B cell (primary cell): ENCODE data around the gene HBA2. TPM values are rescaled to one million over a fixed set of nuclear protein-coding genes. Genes with fewer than 3 reads are reported as not detected.

Source experiments
- ATAC-seq: fragments of 200-7000 bp; cut with Tn5 transposase; one replicate; pipeline ENCODE4 v1.10.0; 2021; ENCODE audit warnings: low read depth, mild to moderate bottlenecking, moderate number of reproducible peaks, moderate library complexity
- CTCF ChIA-PET: fragments of 350-600 bp; sonication (Branson Sonifier 250); formaldehyde crosslinking; loops from one replicate; lab custom pipeline; 2021; ENCODE audit warnings: antibody characterized with exemption, inconsistent platforms; lab: Charles Lee
- POLR2A ChIA-PET: fragments of 350-600 bp; sonication (Branson Sonifier 250); formaldehyde crosslinking; loops from one replicate; lab custom pipeline; 2021; ENCODE audit warnings: antibody characterized with exemption; lab: Charles Lee
- DNase-seq: peaks from one replicate; pipeline ENCODE4 v3.0.0; 2013
- H2AFZ ChIP-seq: 2 replicates; pipeline ENCODE4 v1.6.1; 2012; ENCODE audit warnings: mild to moderate bottlenecking, low read depth, low read length; ENCODE audit not compliant: insufficient read depth, poor library complexity, severe bottlenecking
- H3K27ac ChIP-seq, 2 donors: 1 replicate in 1 of 2; 2 replicates in 1 of 2; pipeline ENCODE4 v1.5.1; 2012 to 2013; ENCODE audit warnings: low read length in 2 of 2, mild to moderate bottlenecking in 2 of 2, moderate library complexity in 1 of 2
- H3K27me3 ChIP-seq, 4 experiments: fragments of 200-600 bp in 1 of 4; sonication (generic) in 1 of 4; replicated peaks in 1 of 4; 1 replicate in 2 of 4; 2 replicates in 2 of 4; pipeline versions ENCODE4 v1.6.1 to v1.7.0; 2013 to 2016; ENCODE audit warnings: low read length in 3 of 4, mild to moderate bottlenecking in 2 of 4, mixed read lengths in 1 of 4, moderate library complexity in 1 of 4; ENCODE audit not compliant: insufficient read depth in 4 of 4, control insufficient read depth in 3 of 4; ENCODE audit errors: control extremely low read depth in 1 of 4
- H3K36me3 ChIP-seq, 2 experiments: replicated peaks in 1 of 2; 1 replicate in 1 of 2; 2 replicates in 1 of 2; pipeline versions ENCODE4 v1.6.1 to v1.7.1; 2013; ENCODE audit warnings: low read length in 1 of 2; ENCODE audit not compliant: insufficient read depth in 2 of 2, control insufficient read depth in 1 of 2; ENCODE audit errors: control extremely low read depth in 1 of 2, extremely low read depth in 1 of 2
- H3K4me1 ChIP-seq, 2 donors: fragments of 200-600 bp in 1 of 2; sonication (generic) in 1 of 2; 1 replicate in 1 of 2; 2 replicates in 1 of 2; pipeline versions ENCODE4 v1.5.1 to v1.6.1; 2013 to 2017; ENCODE audit warnings: low read length in 2 of 2; ENCODE audit not compliant: control insufficient read depth in 2 of 2, insufficient read depth in 2 of 2
- H3K4me2 ChIP-seq: replicated peaks from 2 replicates; pipeline ENCODE3; 2012; ENCODE audit warnings: mild to moderate bottlenecking, low read depth, low read length; ENCODE audit not compliant: poor library complexity, severe bottlenecking
- H3K4me3 ChIP-seq, 5 experiments: fragments of 200-600 bp in 1 of 5; sonication (generic) in 1 of 5; 1 replicate in 3 of 5; 2 replicates in 2 of 5; pipeline versions ENCODE4 v1.5.1 to v1.7.0; 2011 to 2016; ENCODE audit warnings: low read length in 4 of 5, mild to moderate bottlenecking in 4 of 5, low read depth in 2 of 5, control low read depth in 1 of 5, moderate library complexity in 1 of 5; ENCODE audit not compliant: insufficient read depth in 1 of 5; ENCODE audit errors: control extremely low read depth in 1 of 5, extremely low read depth in 1 of 5
- H3K79me2 ChIP-seq: fragments of 200-600 bp; sonication (generic); one replicate; pipeline ENCODE4 v1.6.0; 2016; ENCODE audit warnings: low read length; ENCODE audit not compliant: control insufficient read depth, insufficient read depth
- H3K9ac ChIP-seq: fragments of 200-600 bp; sonication (generic); 2 replicates; pipeline ENCODE4 v1.6.1; 2017; ENCODE audit warnings: mild to moderate bottlenecking, low read length, moderate library complexity
- H3K9me3 ChIP-seq, 3 donors: one replicate each; pipeline versions ENCODE4 v1.6.1 to v1.7.1; 2013; ENCODE audit warnings: low read length in 2 of 3; ENCODE audit not compliant: control insufficient read depth in 2 of 3, insufficient read depth in 1 of 3; ENCODE audit errors: control extremely low read depth in 1 of 3
- H4K20me1 ChIP-seq: 2 replicates; pipeline ENCODE4 v1.6.0; 2012; ENCODE audit warnings: mild to moderate bottlenecking, low read length; ENCODE audit not compliant: insufficient read depth, control insufficient read depth, poor library complexity, severe bottlenecking
- H3K27ac Mint-ChIP-seq: one replicate; pipeline ENCODE4 v1.8.0; 2021; ENCODE audit warnings: mixed read lengths
- H3K27me3 Mint-ChIP-seq: one replicate; pipeline ENCODE4 v1.8.0; 2021; ENCODE audit warnings: mixed read lengths
- H3K4me1 Mint-ChIP-seq: one replicate; pipeline ENCODE4 v1.8.0; 2021; ENCODE audit warnings: mixed read lengths
- H3K4me3 Mint-ChIP-seq: one replicate; pipeline ENCODE4 v1.8.0; 2021; ENCODE audit warnings: mixed read lengths
- H3K9me3 Mint-ChIP-seq: one replicate; pipeline ENCODE4 v1.8.0; 2022; ENCODE audit warnings: mixed read lengths; ENCODE audit not compliant: insufficient read depth
- EZH2 ChIP-seq: IDR thresholded peaks from 2 replicates; pipeline ENCODE4 v1.6.1; 2012; ENCODE audit warnings: borderline replicate concordance, low read depth, mild to moderate bottlenecking, moderate library complexity, low read length; ENCODE audit not compliant: insufficient read depth, poor library complexity, severe bottlenecking
- WGBS: methylation state at CpG from one replicate; pipeline ENCODE4 v1.1.5; 2013; ENCODE audit warnings: missing lambda C conversion rate; ENCODE audit not compliant: insufficient coverage; 5-methylcytosine and 5-hydroxymethylcytosine counted together
- intact Hi-C: fragments of 100-400 bp; cut with micrococcal nuclease; formaldehyde crosslinking; loops from one replicate; pipeline ENCODE4 v1.10.0; 2022
- polyA plus RNA-seq: library from polyadenylated mRNA; depleted of rRNA; stranded (reverse); fragments of >200 nt; gene quantifications from 2 replicates; pipeline ENCODE4 v1.2.3, GENCODE V29; 2012
- total RNA-seq, 2 donors: library from RNA; stranded (reverse); fragments of 120-200 nt in 1 of 2; gene quantifications; 1 replicate in 1 of 2; 2 replicates in 1 of 2; pipeline versions ENCODE4 v1.2.3 to v1.2.4, GENCODE V29; 2013 to 2022
- TF ChIP-seq, protein P1 (sequence below): fragments of 200-600 bp; IDR thresholded peaks from one replicate; pipeline ENCODE4 v1.8.0; 2022; ENCODE audit warnings: antibody characterized with exemption, mild to moderate bottlenecking

The HBA2 gene
- total and polyA plus RNA-seq, 2 donors (not counting 1 experiment from before 2014, with no cell fraction given) = 75.6 to 179 TPM

DNA sequence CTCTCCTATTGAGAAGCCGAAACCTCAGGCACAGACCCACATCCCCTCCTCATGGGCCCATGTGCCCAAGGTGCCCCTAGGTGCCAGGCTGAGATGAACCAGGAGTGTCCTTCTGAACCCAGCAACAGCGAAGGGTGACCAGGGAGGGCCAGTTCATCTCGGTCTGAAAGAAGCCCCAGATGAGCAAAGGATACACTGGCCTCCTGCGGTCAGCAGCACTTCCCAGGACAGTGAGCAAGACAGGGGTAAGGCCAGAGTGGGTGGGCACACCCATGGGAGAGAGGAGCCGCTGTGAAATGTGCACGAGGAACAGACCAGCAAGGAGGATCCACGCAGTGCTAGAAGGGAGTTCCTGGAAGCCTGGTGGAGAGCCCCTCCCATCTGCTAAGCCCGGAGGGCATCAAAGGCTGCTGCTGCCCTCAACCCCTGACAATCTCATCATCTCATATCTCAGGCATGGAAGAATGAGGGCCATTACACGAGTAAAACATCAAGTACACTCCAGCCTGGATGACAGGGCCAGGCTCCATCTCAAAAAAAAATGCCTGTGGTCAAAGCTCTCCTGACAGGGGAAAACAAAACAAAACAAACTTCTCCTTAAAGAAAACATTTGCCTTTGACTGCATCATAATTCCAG is 23.5 kb upstream of the HBA2 start:
- ATAC-seq = no peak
- no peak for TF ChIP-seq EZH2
- TF ChIP-seq, protein P1, sequence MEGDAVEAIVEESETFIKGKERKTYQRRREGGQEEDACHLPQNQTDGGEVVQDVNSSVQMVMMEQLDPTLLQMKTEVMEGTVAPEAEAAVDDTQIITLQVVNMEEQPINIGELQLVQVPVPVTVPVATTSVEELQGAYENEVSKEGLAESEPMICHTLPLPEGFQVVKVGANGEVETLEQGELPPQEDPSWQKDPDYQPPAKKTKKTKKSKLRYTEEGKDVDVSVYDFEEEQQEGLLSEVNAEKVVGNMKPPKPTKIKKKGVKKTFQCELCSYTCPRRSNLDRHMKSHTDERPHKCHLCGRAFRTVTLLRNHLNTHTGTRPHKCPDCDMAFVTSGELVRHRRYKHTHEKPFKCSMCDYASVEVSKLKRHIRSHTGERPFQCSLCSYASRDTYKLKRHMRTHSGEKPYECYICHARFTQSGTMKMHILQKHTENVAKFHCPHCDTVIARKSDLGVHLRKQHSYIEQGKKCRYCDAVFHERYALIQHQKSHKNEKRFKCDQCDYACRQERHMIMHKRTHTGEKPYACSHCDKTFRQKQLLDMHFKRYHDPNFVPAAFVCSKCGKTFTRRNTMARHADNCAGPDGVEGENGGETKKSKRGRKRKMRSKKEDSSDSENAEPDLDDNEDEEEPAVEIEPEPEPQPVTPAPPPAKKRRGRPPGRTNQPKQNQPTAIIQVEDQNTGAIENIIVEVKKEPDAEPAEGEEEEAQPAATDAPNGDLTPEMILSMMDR = no peak
- no peaks in the 10 kb centered on the region for H3K9me3 Mint-ChIP-seq
- H3K36me3 ChIP-seq = no peaks in the 10 kb centered on the region
- DNase-seq = no peak
- peaks cover 33% of the 10 kb centered on the region for H3K27me3 Mint-ChIP-seq
- no peak overlapping the region for H2AFZ ChIP-seq
- intact Hi-C loops = no loop called here
- H3K27ac Mint-ChIP-seq = no peak overlapping the region
- H3K4me1 Mint-ChIP-seq = peaks cover 1% of the 10 kb centered on the region
- H3K9ac ChIP-seq = no peak overlapping the region
- H3K4me3 ChIP-seq = no peak overlapping the region
- no peak overlapping the region for H3K4me2 ChIP-seq
- CTCF ChIA-PET = interaction anchor here (2.2 kb wide), 1 partner anchor 42 kb away, joined by 5 read pairs; no protein-coding TSS in a partner anchor
- H4K20me1 ChIP-seq = no peaks in the 10 kb centered on the region
- POLR2A ChIA-PET = interaction anchor here (0.7 kb wide), 1 partner anchor 23 kb away, joined by 3 read pairs; no protein-coding TSS in a partner anchor
- H3K27ac ChIP-seq = no peak overlapping the region
- no peak overlapping the region for H3K4me3 Mint-ChIP-seq
- peaks cover 0 to under 1% (median 0%) of the 10 kb centered on the region in 3 donors for H3K9me3 ChIP-seq
- peaks cover 0 to 9% (median under 1%) of the 10 kb centered on the region in 4 experiments for H3K27me3 ChIP-seq
- H3K4me1 ChIP-seq = no peaks in the 10 kb centered on the region
- no peaks in the 10 kb centered on the region for H3K79me2 ChIP-seq
- WGBS = 60% methylated on average over 8 of the region's 9 CpGs
